ENCODE results near the gene GPR160. TPM values are rescaled to one million over a fixed set of nuclear protein-coding genes. Genes with fewer than 3 reads are reported as not detected.

GPR160 gene
- total RNA-seq, 1 donor from 2014 or later = 1.4 TPM

GRCh38 chr3:170038434-170039110 is 777 bp downstream of the GPR160 start:
- Mint-ChIP-seq H3K4me1 (ENCODE audit: low read depth, unreplicated experiment) (peaks cover 2% of the 10 kb centered on the region), H3K27ac (ENCODE audit: unreplicated experiment) (no peak overlapping the region), H3K36me3 (ENCODE audit: low read depth, unreplicated experiment) (no peaks in the 10 kb centered on the region), H3K27me3 (ENCODE audit: low read depth, unreplicated experiment) (peaks cover 31% of the 10 kb centered on the region), H3K9me3 (ENCODE audit: unreplicated experiment) (peaks cover 2% of the 10 kb centered on the region), H3K4me3 (ENCODE audit: unreplicated experiment) (peak overlapping the region; percentile 77)
- TF ChIP-seq CTCF (IDR thresholded peaks at IDR 0.05; ENCODE audit: insufficient read depth, low read depth, low read length) (no peak), EZH2 (IDR thresholded peaks at IDR 0.05; ENCODE audit: insufficient read depth, low read length) (peak; percentile 59)
- no peak overlapping the region for H3K27ac ChIP-seq (ENCODE audit: low read depth, low read length)
- H3K4me3 ChIP-seq (ENCODE audit: insufficient read depth, low read depth, low read length) = peak overlapping the region; percentile 48
- H3K9me3 ChIP-seq (ENCODE audit: insufficient read depth, low read depth, low read length) = no peaks in the 10 kb centered on the region
- H3K4me1 ChIP-seq (ENCODE audit: insufficient read depth, low read length) = peaks cover 9% of the 10 kb centered on the region
- peak overlapping the region; percentile 78 for H2AFZ ChIP-seq (ENCODE audit: low read depth, low read length)
- no peaks in the 10 kb centered on the region for H3K79me2 ChIP-seq (ENCODE audit: insufficient read depth, low read length)
- H3K4me2 ChIP-seq (ENCODE audit: low read length) = peak overlapping the region; percentile 88
- no peak overlapping the region for H3K9ac ChIP-seq (ENCODE audit: low read length)
- FAIRE-seq = no peak
- no peaks in the 10 kb centered on the region for H3K36me3 ChIP-seq (ENCODE audit: insufficient read depth, low read length)
- no peak for DNase-seq (ENCODE audit: low read depth)
- peaks cover 38% of the 10 kb centered on the region for H3K27me3 ChIP-seq (ENCODE audit: insufficient read depth, low read length)
- no peaks in the 10 kb centered on the region for H4K20me1 ChIP-seq (ENCODE audit: insufficient read depth, low read length)

- Histone ChIP-seq H3K4me1 (ENCODE audit: insufficient read depth, low read length) (peaks cover 9% of the 10 kb centered on the region), H3K79me2 (ENCODE audit: insufficient read depth, low read length) (no peaks in the 10 kb centered on the region), H3K36me3 (ENCODE audit: insufficient read depth, low read length) (no peaks in the 10 kb centered on the region), H2AFZ (ENCODE audit: low read depth, low read length) (no peak overlapping the region), H4K20me1 (ENCODE audit: insufficient read depth, low read length) (no peaks in the 10 kb centered on the region), H3K9ac (ENCODE audit: low read length) (no peak overlapping the region), H3K27ac (ENCODE audit: low read depth, low read length) (no peak overlapping the region), H3K27me3 (ENCODE audit: insufficient read depth, low read length) (peaks cover 38% of the 10 kb centered on the region), H3K4me3 (ENCODE audit: insufficient read depth, low read depth, low read length) (no peak overlapping the region), H3K9me3 (ENCODE audit: insufficient read depth, low read depth, low read length) (no peaks in the 10 kb centered on the region), H3K4me2 (ENCODE audit: low read length) (no peak overlapping the region)
- no peak for TF ChIP-seq CTCF (IDR thresholded peaks at IDR 0.05; ENCODE audit: insufficient read depth, low read depth, low read length)
- peak; percentile 47 for TF ChIP-seq EZH2 (IDR thresholded peaks at IDR 0.05; ENCODE audit: insufficient read depth, low read length)
- no peak overlapping the region for H3K27ac Mint-ChIP-seq (ENCODE audit: unreplicated experiment)
- peaks cover 34% of the 10 kb centered on the region for H3K27me3 Mint-ChIP-seq (ENCODE audit: low read depth, unreplicated experiment)
- H3K36me3 Mint-ChIP-seq (ENCODE audit: low read depth, unreplicated experiment) = no peaks in the 10 kb centered on the region
- H3K4me3 Mint-ChIP-seq (ENCODE audit: unreplicated experiment) = no peak overlapping the region
- peaks cover 2% of the 10 kb centered on the region for H3K9me3 Mint-ChIP-seq (ENCODE audit: unreplicated experiment)
- peaks cover 2% of the 10 kb centered on the region for H3K4me1 Mint-ChIP-seq (ENCODE audit: low read depth, unreplicated experiment)
- DNase-seq (ENCODE audit: low read depth) (no peak), FAIRE-seq (no peak)
Observed at GRCh38 chr3:170040418-170040817, 2.6 kb downstream of the GPR160 start.

- no peak overlapping the region for H3K9ac ChIP-seq (ENCODE audit: low read length)
- no peak overlapping the region for H3K27ac ChIP-seq (ENCODE audit: low read depth, low read length)
- TF ChIP-seq CTCF (IDR thresholded peaks at IDR 0.05; ENCODE audit: insufficient read depth, low read depth, low read length) = no peak
- TF ChIP-seq EZH2 (IDR thresholded peaks at IDR 0.05; ENCODE audit: insufficient read depth, low read length) = no peak
- no peak overlapping the region for H3K27ac Mint-ChIP-seq (ENCODE audit: unreplicated experiment)
- no peak for FAIRE-seq
- H3K4me1 ChIP-seq (ENCODE audit: insufficient read depth, low read length) = peaks cover 3% of the 10 kb centered on the region
- H3K4me3 Mint-ChIP-seq (ENCODE audit: unreplicated experiment) = no peak overlapping the region
- no peak overlapping the region for H3K4me3 ChIP-seq (ENCODE audit: insufficient read depth, low read depth, low read length)
- H3K4me2 ChIP-seq (ENCODE audit: low read length) = no peak overlapping the region
- no peaks in the 10 kb centered on the region for H3K36me3 ChIP-seq (ENCODE audit: insufficient read depth, low read length)
- peaks cover 24% of the 10 kb centered on the region for H3K27me3 Mint-ChIP-seq (ENCODE audit: low read depth, unreplicated experiment)
- H2AFZ ChIP-seq (ENCODE audit: low read depth, low read length) = no peak overlapping the region
- no peak for DNase-seq (ENCODE audit: low read depth)
- no peaks in the 10 kb centered on the region for H3K79me2 ChIP-seq (ENCODE audit: insufficient read depth, low read length)
- no peaks in the 10 kb centered on the region for H3K36me3 Mint-ChIP-seq (ENCODE audit: low read depth, unreplicated experiment)
- H3K9me3 ChIP-seq (ENCODE audit: insufficient read depth, low read depth, low read length) = no peaks in the 10 kb centered on the region
- H4K20me1 ChIP-seq (ENCODE audit: insufficient read depth, low read length) = no peaks in the 10 kb centered on the region
- H3K4me1 Mint-ChIP-seq (ENCODE audit: low read depth, unreplicated experiment) = no peaks in the 10 kb centered on the region
- H3K27me3 ChIP-seq (ENCODE audit: insufficient read depth, low read length) = peaks cover 28% of the 10 kb centered on the region
- peaks cover 2% of the 10 kb centered on the region for H3K9me3 Mint-ChIP-seq (ENCODE audit: unreplicated experiment)
Observed at GRCh38 chr3:170043506-170043905, 5.7 kb downstream of the GPR160 start.

Measured in astrocyte (in vitro differentiated cells and primary cell).